WTC11 (cell line): Measurements from ENCODE around the gene FBN3. TPM values are rescaled to one million over a fixed set of nuclear protein-coding genes. Genes with fewer than 3 reads are reported as not detected.
A peak's percentile ranks its signal among the peaks of the same experiment; 100 is the strongest.

Experiments
- ATAC-seq: fragments of 200-7000 bp; cut with Tn5 transposase; 2 replicates; pipeline ENCODE4 v1.10.0; 2021; ENCODE audit warnings: mild to moderate bottlenecking, moderate library complexity
- CTCF ChIA-PET: fragments of 300-600 bp; sonication (Branson Sonifier 250); formaldehyde crosslinking; loops from one replicate; lab custom pipeline; 2021; ENCODE audit warnings: antibody characterized with exemption; lab: Charles Lee
- POLR2A ChIA-PET: fragments of 350-600 bp; sonication (Branson Sonifier 250); formaldehyde crosslinking; loops from one replicate; lab custom pipeline; 2021; ENCODE audit warnings: antibody characterized with exemption; lab: Charles Lee
- DNase-seq: peaks from one replicate; pipeline ENCODE4 v3.0.0; 2021; ENCODE audit warnings: low spot score
- H3K27ac Mint-ChIP-seq: 2 replicates; pipeline ENCODE4 v1.8.0; 2021; ENCODE audit warnings: mixed read lengths
- H3K27me3 Mint-ChIP-seq: 2 replicates; pipeline ENCODE4 v1.8.0; 2021; ENCODE audit warnings: low read depth, mild to moderate bottlenecking, moderate library complexity, mixed read lengths
- H3K36me3 Mint-ChIP-seq: 2 replicates; pipeline ENCODE4 v1.8.0; 2021; ENCODE audit warnings: mixed read lengths
- H3K4me1 Mint-ChIP-seq: 2 replicates; pipeline ENCODE4 v1.8.0; 2022; ENCODE audit warnings: mixed read lengths
- H3K4me3 Mint-ChIP-seq: 2 replicates; pipeline ENCODE4 v1.8.0; 2021; ENCODE audit warnings: mild to moderate bottlenecking, moderate library complexity, mixed read lengths
- H3K9me3 Mint-ChIP-seq: 2 replicates; pipeline ENCODE4 v1.8.0; 2021; ENCODE audit warnings: mixed read lengths
- ETV6 ChIP-seq: sonication (generic); formaldehyde crosslinking; IDR thresholded peaks from 2 replicates; pipeline ENCODE4 v1.8.1; 2022; ENCODE audit warnings: mild to moderate bottlenecking, missing genetic modification reagents
- GTF2I ChIP-seq: fragments of 250-450 bp; sonication (Bioruptor Pico); conservative IDR thresholded peaks from 2 replicates; pipeline ENCODE4 v1.4.0; 2021; ENCODE audit warnings: mild to moderate bottlenecking
- HMGXB4 ChIP-seq: sonication (generic); formaldehyde crosslinking; IDR thresholded peaks from 2 replicates; pipeline ENCODE4 v1.8.1; 2023; ENCODE audit warnings: mild to moderate bottlenecking, moderate library complexity, missing genetic modification reagents
- KAT7 ChIP-seq: sonication (generic); formaldehyde crosslinking; IDR thresholded peaks from 2 replicates; pipeline ENCODE4 v1.8.1; 2023; ENCODE audit warnings: missing genetic modification reagents, mild to moderate bottlenecking, borderline replicate concordance
- ZNF121 ChIP-seq: sonication (generic); formaldehyde crosslinking; IDR thresholded peaks from 2 replicates; pipeline ENCODE4 v1.8.0; 2023; ENCODE audit warnings: missing genetic modification reagents
- ZNF671 ChIP-seq: fragments of 250-450 bp; sonication (Bioruptor Pico); IDR thresholded peaks from 2 replicates; pipeline ENCODE4 v1.8.0; 2021; ENCODE audit warnings: mild to moderate bottlenecking
- total RNA-seq: library from RNA; stranded (reverse); gene quantifications from 3 replicates; pipeline ENCODE4 v1.2.3, GENCODE V29; 2021
- TF ChIP-seq, protein P1 (sequence below): sonication (generic); formaldehyde crosslinking; IDR thresholded peaks from 2 replicates; pipeline ENCODE4 v1.8.0; 2022; ENCODE audit warnings: missing genetic modification reagents
- TF ChIP-seq, protein P2 (sequence below): sonication (generic); formaldehyde crosslinking; IDR thresholded peaks from 2 replicates; pipeline ENCODE4 v1.8.0; 2022; ENCODE audit warnings: mild to moderate bottlenecking, missing genetic modification reagents
- TF ChIP-seq, protein P3 (sequence below): sonication (generic); formaldehyde crosslinking; IDR thresholded peaks from 2 replicates; pipeline ENCODE4 v1.8.0; 2022; ENCODE audit warnings: mild to moderate bottlenecking, missing genetic modification reagents

FBN3 gene
- total RNA-seq, 1 experiment from 2014 or later = 54.8 TPM

DNA sequence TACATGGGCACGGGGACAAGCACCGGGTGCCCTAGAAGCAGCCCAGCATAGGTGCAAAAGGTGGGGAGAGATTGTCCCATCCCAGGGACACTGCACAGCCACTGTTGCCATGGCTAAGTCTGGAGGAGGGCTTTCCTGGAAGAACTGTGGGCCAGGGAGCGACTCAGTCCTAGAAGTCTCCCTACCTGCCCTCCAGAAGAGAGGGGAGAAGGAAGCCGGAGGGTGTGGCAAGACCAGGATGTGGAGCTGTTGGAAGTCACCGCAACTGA is 2.3 kb upstream of the FBN3 start (continued):
- TF ChIP-seq, protein P1, sequence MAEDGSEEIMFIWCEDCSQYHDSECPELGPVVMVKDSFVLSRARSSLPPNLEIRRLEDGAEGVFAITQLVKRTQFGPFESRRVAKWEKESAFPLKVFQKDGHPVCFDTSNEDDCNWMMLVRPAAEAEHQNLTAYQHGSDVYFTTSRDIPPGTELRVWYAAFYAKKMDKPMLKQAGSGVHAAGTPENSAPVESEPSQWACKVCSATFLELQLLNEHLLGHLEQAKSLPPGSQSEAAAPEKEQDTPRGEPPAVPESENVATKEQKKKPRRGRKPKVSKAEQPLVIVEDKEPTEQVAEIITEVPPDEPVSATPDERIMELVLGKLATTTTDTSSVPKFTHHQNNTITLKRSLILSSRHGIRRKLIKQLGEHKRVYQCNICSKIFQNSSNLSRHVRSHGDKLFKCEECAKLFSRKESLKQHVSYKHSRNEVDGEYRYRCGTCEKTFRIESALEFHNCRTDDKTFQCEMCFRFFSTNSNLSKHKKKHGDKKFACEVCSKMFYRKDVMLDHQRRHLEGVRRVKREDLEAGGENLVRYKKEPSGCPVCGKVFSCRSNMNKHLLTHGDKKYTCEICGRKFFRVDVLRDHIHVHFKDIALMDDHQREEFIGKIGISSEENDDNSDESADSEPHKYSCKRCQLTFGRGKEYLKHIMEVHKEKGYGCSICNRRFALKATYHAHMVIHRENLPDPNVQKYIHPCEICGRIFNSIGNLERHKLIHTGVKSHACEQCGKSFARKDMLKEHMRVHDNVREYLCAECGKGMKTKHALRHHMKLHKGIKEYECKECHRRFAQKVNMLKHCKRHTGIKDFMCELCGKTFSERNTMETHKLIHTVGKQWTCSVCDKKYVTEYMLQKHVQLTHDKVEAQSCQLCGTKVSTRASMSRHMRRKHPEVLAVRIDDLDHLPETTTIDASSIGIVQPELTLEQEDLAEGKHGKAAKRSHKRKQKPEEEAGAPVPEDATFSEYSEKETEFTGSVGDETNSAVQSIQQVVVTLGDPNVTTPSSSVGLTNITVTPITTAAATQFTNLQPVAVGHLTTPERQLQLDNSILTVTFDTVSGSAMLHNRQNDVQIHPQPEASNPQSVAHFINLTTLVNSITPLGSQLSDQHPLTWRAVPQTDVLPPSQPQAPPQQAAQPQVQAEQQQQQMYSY (CRISPR knock-in tag) = no peak
- no peak for TF ChIP-seq HMGXB4
- TF ChIP-seq, all 79 proteins: peak for 0

- H3K4me1 Mint-ChIP-seq = peaks cover 39% of the 10 kb centered on the region
- peak overlapping the region; percentile 9; the same call in 1 of the 2 replicates for H3K4me3 Mint-ChIP-seq
- CTCF ChIA-PET = interaction anchor here (1.1 kb wide), 1 partner anchor 149 kb away, joined by 3 read pairs; no protein-coding TSS in a partner anchor
- TF ChIP-seq ZNF671 (CRISPR knock-in tag) = no peak
- TF ChIP-seq, protein P1 (CRISPR knock-in tag) = peak; percentile 53; the same call in 1 of the 2 replicates
- no peaks in the 10 kb centered on the region; the same call in 1 of the 2 replicates for H3K27me3 Mint-ChIP-seq
- H3K36me3 Mint-ChIP-seq = no peaks in the 10 kb centered on the region
- ATAC-seq = no peak
- H3K9me3 Mint-ChIP-seq = no peaks in the 10 kb centered on the region
- POLR2A ChIA-PET = no interaction called here
- DNase-seq = no peak
- H3K27ac Mint-ChIP-seq = no peak overlapping the region
Observed at GRCh38 chr19:8150998-8151766, 1.8 kb upstream of the FBN3 start.

DNA sequence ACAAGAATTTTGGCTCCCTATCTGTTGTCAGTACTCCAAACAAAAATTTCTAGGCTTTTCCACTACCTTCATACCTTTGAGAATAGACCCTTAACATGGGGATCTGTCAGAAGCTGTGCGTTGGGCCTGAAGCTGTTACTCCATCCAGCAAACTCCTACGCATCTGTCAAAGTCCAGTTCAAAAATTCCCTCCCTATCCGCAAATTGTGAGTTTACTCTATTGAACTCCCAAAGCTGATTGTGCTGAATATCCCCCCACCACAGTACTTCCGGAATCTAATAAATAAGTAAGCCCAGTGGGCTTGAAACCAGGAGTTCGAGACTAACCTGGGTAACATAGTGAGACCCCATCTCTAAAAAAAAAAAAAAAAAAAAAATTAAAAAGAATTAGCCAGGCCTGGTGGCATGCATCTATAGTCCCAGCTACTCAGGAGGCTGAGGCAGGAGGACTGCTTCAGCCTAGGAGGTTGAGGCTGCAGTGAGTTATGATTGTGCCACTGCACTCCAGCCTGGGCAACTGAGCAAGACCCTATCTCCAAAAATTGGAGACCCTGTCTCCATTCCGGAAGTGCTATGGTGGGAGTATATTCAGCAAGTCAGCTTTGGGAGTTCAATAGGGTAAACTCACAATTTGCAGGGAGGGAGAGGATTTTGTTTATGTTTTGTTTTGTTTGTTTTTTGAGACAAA is 930 bp upstream of the FBN3 start:
- TF ChIP-seq ZNF121 (CRISPR knock-in tag) (peak; percentile 98), GTF2I (CRISPR knock-in tag) (no peak)
- TF ChIP-seq, all 79 proteins: peak for 1
- peaks cover 45% of the 10 kb centered on the region for H3K4me1 Mint-ChIP-seq
- H3K9me3 Mint-ChIP-seq = no peaks in the 10 kb centered on the region
- no peaks in the 10 kb centered on the region; the same call in 1 of the 2 replicates for H3K27me3 Mint-ChIP-seq
- H3K27ac Mint-ChIP-seq = no peak overlapping the region
- peak overlapping the region; percentile 75 for H3K4me3 Mint-ChIP-seq
- no peak for ATAC-seq
- CTCF ChIA-PET = interaction anchor here (1.0 to 1.7 kb wide), 2 partner anchors 8 to 206 kb away, joined by 3 to 7 read pairs; no protein-coding TSS in a partner anchor
- H3K36me3 Mint-ChIP-seq = no peaks in the 10 kb centered on the region
- POLR2A ChIA-PET = no interaction called here
- DNase-seq = no peak

DNA sequence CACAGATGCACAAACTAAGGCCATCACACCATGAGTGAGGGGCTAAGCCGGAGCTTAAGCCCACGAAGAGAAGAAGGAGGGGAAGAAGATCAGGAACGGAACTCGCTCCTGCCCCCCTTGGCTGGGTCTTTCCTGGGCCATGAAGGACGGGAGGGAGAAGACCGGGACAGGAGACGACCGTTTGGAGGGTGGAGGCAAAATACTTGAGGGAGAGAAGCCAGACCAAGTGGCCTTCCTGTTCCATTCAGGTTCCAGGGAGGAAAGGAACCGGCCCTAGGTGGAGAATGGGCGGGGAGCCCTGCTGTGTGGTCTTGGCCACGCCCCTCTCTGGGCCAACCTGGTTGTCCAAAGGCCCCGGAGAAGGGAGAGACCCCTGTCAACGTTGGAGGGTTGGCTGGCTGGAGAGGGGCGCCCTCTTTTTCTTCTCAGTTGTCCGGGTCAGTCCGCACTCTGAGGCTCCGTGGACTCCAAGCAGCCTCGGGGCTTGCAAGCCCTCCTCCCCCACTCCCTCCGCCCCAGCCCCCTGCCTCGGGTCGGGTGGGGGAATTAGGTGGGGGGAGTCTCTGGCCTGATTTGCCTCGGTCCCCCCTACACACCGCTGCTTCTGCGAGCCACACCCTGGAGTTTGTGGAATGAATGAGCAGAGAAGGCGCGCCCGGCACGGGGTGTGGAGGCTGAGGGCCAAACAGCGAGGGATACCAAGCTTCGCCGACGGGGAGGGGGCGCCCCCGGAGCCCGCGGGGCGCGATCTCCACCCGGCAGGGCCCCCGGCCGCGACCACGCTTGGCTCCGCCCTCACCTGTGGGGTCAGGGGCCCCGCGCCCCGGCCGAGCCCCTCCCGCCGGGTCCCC is 757 bp downstream of the FBN3 start:
- Mint-ChIP-seq H3K27me3 (no peaks in the 10 kb centered on the region; the same call in 1 of the 2 replicates), H3K4me1 (peaks cover 39% of the 10 kb centered on the region), H3K36me3 (no peaks in the 10 kb centered on the region), H3K4me3 (peak overlapping the region; percentile 83), H3K9me3 (no peaks in the 10 kb centered on the region), H3K27ac (peak overlapping the region; percentile 76)
- POLR2A ChIA-PET = interaction anchor here (0.5 to 1.1 kb wide), 4 partner anchors 56 to 119 kb away, joined by 3 to 7 read pairs (median 4); no protein-coding TSS in a partner anchor
- peak; percentile 93 for DNase-seq
- CTCF ChIA-PET = interaction anchor here (1.0 to 1.7 kb wide), 6 partner anchors 10 to 146 kb away, joined by 3 to 8 read pairs (median 6); no protein-coding TSS in a partner anchor
- peak; percentile 79 for ATAC-seq
- peak; percentile 82; the same call in 1 of the 2 replicates for TF ChIP-seq KAT7 (CRISPR knock-in tag)
- TF ChIP-seq, protein P2, sequence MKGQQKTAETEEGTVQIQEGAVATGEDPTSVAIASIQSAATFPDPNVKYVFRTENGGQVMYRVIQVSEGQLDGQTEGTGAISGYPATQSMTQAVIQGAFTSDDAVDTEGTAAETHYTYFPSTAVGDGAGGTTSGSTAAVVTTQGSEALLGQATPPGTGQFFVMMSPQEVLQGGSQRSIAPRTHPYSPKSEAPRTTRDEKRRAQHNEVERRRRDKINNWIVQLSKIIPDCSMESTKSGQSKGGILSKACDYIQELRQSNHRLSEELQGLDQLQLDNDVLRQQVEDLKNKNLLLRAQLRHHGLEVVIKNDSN = no peak
- TF ChIP-seq, protein P3, sequence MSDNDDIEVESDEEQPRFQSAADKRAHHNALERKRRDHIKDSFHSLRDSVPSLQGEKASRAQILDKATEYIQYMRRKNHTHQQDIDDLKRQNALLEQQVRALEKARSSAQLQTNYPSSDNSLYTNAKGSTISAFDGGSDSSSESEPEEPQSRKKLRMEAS (CRISPR knock-in tag) = peak; percentile 63; the same call in 1 of the 2 replicates
- peak; percentile 36 for TF ChIP-seq ZNF121 (CRISPR knock-in tag)
- TF ChIP-seq, protein P1 (CRISPR knock-in tag) = peak; percentile 95
- 0 out of 2 replicates have a peak, but pooled peaks have one; percentile 69 for TF ChIP-seq ETV6 (CRISPR knock-in tag)
